NCI-H1092 (cell line): ENCODE data around the gene CLK4.

ENCODE experiments used
- DNase-seq: peaks from one replicate; lab custom pipeline; 2025; lab: John Stamatoyannopoulos, UW

The CLK4 gene

DNA sequence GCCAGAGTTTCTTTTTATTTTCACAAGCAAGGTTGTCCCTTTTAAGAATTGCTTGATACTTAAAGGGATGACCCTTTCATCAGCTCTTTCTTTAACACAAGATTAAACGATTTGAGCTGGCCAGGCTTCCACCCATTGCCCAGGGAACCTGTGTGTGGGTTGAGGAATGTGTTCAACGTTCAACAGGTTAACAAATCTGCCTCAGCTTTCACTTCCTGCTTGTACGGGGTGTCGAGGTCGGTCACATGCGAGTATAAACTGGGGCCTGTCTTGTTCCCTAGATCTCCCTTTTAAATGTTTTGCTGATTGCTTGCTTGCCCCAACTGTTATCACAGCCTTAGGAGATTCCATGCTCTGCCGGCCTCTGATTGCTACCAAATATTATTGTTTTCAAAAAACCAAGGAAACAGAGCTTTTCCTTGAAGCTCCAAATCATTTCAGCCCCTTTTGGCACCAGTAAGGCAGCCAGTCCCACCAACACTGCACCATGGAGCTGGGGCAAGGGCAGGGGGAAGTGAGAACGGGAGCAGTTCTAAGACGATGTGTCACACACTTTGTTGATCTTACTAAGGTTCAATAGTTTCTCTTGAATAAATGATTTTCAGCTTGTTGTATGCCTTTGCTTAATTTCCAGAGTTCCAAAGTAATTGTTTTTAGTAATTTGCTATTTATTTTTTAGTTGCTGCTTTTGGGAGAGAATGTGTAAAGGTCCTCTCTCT lies 10.7 kb upstream of the CLK4 start:
- no peak for DNase-seq

DNA sequence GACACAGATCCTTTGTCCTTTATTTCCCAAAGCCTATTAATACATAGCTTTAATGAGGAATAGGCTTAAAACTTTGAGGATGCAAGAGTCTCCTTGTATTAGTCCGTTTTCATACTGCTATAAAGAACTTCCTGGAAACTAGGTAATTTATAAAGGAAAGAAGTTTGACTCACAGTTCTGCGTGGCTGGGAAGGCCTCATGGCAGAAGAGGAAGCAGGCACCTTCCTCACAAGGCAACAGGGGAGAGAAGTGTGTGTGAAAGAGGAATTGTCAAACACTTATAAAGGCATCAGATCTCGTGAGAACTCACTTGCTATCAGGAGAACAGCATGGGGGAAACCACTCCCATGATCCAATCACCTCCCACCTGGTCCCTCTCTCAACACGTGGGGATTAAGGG lies 5.4 kb upstream of the CLK4 start:
- DNase-seq = no peak

GRCh38 chr5:178630951-178631350 lies 4.1 kb upstream of the CLK4 start:
- no peak for DNase-seq

DNA sequence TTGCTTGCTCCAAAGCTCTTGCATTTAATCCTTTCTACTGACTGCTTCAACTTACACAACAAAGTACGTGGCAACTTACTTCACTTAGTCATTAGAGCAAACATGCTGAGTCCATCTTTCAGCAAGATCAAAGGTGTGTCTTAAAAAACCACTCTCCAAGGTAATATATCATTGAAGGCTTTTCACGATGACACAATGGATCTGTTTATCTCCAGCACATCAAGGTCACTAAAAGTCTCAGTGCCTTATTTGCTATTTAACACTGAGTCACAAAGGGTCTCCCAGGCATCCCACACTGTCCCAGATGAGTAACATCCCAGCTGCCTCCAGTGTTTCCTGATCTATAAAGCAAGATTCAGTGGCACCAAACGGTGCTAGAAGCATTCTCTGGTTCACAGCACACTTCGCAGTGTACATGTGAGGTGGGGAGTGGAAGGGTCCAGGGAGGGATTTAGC lies 3.7 kb upstream of the CLK4 start:
- no peak for DNase-seq

- DNase-seq = no peak
Measured at GRCh38 chr5:178627259-178627598, 379 bp upstream of the CLK4 start.

- no peak for DNase-seq
Measured at GRCh38 chr5:178625679-178626483, 969 bp downstream of the CLK4 start.

GRCh38 chr5:178624631-178625546 lies 2.0 kb downstream of the CLK4 start:
- no peak for DNase-seq

DNA sequence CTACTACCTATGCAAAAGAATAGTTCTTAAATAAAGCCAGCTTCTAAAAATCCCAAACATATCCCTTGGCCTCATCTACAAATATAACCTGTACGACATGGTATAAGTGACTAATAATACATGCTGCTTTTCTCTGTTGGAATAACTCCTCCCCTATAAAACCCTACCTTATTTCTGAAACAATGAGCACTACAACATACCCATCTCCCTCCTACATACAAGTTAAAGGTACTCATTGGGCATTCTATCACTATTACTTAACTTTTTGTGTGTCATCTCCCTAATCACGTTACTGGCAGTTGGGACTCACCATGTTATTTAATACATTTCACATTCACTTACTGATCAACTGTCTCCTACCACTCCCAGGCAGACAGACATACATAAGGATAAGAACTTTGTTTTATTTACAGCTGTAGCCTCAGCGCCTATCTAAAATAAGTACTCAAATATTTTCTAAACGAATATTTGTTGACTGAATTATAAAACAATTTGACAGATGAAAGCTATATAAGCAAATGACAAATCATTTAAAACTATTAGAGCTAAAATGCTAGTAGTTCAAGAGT lies 4.1 kb downstream of the CLK4 start:
- no peak for DNase-seq

DNA sequence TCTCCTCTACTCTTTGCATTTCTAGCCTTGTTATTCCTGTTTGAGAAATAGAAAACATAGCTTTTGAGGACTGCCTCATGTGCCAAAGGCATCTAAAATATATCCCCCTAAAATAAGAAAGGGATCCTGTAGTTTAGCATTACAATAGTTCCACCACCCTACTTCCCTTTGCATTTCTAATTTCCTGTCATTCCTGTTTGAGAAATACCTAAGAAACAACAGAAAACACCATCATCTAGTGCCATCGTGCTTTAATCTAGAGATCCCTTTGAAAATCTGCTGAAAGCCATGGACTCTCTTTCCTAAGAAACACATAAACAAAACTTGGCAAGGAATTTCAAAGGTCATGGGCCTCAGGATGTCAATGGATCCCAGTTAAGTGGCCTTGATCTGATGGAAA lies 7.5 kb downstream of the CLK4 start:
- no peak for DNase-seq

DNA sequence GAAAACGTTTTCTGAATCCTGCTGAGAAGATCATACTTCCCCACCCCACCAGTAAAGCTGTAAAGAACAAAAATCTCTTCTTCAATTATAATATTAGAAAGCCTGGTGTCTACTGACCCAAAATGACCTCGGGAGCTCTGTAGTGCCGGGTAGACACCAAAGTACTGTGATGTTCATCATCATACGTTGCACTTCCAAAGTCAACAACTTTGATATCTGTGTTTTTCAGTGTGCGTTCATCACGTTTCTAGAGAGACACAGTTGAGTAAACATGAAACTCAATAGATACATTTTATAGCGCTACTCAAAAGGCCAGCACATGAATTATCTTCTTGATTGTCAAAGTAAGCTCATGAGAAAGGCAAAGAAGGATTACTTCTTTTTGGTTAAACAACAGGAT lies 14.6 kb downstream of the CLK4 start:
- no peak for DNase-seq

- no peak for DNase-seq
Measured at GRCh38 chr5:178606269-178606668, 20.6 kb downstream of the CLK4 start.

GRCh38 chr5:178605788-178606187 lies 21.1 kb downstream of the CLK4 start:
- no peak for DNase-seq

GRCh38 chr5:178602752-178603151 lies 24.1 kb downstream of the CLK4 start:
- no peak for DNase-seq

GRCh38 chr5:178595750-178596149 lies 31.1 kb downstream of the CLK4 start:
- DNase-seq = no peak

DNA sequence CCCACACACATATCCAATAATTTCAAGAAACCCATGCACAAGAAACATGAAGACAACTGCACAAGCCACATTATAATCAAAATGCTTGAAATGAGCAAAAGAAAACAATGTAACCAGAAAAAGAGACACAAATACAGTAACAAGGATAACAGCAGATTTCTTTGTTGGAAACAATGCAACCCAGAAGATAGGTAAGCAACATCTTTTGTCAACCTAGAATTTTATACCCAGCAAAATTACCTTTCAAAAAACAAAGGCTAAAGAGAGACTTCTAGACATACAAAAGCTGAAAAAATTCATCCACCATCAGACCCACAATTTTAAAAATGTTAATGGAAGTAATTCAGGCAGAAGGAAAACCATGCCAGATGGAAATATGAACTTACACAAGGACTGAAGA lies 31.7 kb downstream of the CLK4 start:
- DNase-seq = no peak

GRCh38 chr5:178590924-178591423 lies 35.9 kb downstream of the CLK4 start:
- DNase-seq = no peak

- peak; percentile 1 for DNase-seq
Measured at GRCh38 chr5:178590141-178590923, 36.5 kb downstream of the CLK4 start, which contains the start of gene COL23A1. Gene COL23A1, minus strand, starts transcription at chr5:178590393.

DNA sequence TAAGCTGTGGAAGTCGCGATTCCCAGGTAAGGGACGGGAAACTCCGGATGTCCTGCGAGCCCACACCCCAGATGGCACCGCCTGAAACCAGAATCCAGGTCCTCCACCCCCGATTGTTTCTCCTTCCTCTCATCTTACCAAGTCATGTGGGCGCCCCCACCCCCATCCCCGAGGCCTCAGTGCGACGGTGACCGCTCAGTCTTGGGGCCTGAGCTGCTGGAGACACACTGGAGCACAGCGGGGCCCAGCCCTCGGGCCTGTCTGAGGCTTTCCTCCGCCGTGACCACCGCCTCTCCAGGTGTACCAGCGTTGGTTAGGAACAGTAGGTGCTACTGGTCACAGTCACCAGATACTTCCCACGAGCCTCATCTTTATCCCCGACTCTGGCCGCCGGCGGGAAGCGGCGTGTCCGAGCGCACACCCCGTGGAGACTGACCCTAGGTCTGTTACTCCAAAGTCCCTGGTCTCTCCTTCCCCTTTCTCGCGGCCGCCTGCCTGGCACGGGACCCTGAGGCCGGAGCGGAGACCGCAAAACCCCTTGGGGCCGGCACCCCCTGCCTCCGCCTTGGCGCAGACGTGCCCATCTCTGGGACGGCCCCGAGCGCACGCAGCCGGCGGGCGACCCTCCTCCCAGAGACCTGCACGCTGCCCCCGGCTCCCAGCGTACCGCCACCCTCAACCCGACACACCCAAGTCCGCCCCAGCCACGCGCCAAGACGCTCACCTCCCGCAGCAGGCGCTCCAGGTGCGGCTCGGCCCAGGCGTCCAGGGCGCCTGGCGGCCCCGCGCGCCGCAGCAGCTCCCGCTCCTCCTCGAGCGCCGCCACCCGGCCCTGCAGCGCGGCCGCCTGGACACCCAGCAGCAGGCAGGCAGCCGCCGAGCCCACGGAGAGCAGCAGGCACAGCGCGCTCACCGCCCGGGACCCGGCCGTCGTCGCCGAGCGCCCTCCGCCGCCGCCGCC lies 37.4 kb downstream of the CLK4 start:
- no peak for DNase-seq

- DNase-seq = no peak
Measured at GRCh38 chr5:178588769-178589168, 38.1 kb downstream of the CLK4 start.
